Frontal cortex (tissue), 4 donors: ENCODE results near the gene DENND4B. TPM values are rescaled to one million over a fixed set of nuclear protein-coding genes. Genes with fewer than 3 reads are reported as not detected.
"Not testable (repeated sequence)": the region's sequence is repeated elsewhere in the genome, so short reads cannot be mapped to it uniquely, and the experiment has no call there.

Experiments
- DNase-seq, 2 donors: peaks; one replicate each; pipeline ENCODE4 v3.0.0; 2012; ENCODE audit warnings: low spot score in 2 of 2
- FAIRE-seq: peaks from 2 replicates; lab custom pipeline; 2012; peaks lifted over from hg19 to GRCh38; lab: Jason Lieb, UNC
- small RNA-seq: library from RNA; depleted of rRNA; stranded (forward); fragments of <200 nt; gene quantifications from one replicate; pipeline ENCODE3, GENCODE V24; 2014
- total RNA-seq: library from RNA; depleted of rRNA; stranded (reverse); fragments of >200 nt; gene quantifications from one replicate; pipeline ENCODE4 v1.2.3, GENCODE V29; 2014
- donor health status: control.
- donor health status: control.
- donor health status: control.

Gene DENND4B
- total RNA-seq, 1 donor from 2014 or later: 16.3 TPM

DNA sequence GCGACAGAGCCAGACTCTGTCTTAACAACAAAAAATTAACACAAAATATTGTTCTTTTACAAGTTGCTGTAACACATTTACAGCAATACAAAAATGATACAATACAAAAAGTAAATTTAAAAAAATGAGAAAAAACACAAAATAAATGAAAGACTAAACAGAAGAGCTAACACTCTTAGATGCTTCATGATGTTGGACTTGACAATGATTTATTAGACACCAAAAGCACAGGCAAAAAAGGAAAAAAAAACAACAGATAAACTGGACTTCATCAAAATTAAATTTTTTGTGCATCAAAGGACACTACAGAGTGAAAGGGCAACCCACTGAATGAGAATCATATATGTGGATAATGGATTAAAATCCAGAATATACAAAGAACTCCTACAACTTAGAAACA lies 40.1 kb downstream of the DENND4B start:
- FAIRE-seq (no peak), DNase-seq (no peak)

DNA sequence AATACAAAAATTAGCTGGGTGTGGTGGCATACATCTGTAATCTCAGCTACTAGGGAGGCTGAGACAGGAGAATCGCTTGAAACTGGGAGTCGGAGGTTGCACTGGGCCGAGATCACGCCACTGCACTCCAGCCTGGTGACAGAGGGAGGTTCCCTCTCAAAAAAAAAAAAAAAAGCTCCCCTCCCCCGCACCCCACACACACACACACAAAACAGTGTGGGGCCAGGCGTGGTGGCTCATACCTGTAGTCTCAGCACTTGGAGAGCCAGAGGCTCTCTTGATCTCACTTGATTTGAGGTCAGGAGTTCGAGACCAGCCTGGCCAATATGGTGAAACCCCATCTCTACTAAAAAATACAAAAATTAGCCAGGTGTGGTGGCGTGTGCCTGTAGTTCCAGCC lies 40.6 kb downstream of the DENND4B start:
- not testable (repeated sequence) for DNase-seq, FAIRE-seq

DNA sequence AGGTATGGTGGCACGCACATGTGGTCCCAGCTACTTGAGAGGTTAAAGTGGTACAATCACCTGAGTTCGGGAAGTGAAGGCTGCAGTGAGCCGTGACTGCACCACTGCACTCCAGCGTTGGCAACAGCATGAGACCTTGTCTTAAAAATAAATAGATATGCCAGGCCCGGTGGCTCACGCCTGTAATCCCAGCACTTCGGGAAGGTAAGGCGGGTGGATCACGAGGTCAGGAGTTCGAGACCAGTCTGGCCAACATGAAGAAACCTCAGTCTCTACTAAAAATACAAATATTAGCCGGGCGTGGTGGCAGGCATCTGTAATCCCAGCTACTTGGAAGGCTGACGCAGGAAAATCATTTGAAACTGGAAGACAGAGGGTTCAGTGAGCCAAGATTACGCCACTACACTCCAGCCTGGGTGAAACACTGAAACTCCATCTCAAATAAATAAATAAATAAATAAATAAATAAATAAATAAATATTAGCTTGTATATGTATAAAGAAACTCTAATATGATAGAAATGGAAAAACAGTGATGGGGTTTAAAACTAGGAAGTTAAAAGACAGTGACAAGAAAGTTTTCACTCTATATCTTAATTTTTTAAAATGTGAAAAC lies 42.6 kb downstream of the DENND4B start:
- DNase-seq (no peak), FAIRE-seq (no peak)

DNA sequence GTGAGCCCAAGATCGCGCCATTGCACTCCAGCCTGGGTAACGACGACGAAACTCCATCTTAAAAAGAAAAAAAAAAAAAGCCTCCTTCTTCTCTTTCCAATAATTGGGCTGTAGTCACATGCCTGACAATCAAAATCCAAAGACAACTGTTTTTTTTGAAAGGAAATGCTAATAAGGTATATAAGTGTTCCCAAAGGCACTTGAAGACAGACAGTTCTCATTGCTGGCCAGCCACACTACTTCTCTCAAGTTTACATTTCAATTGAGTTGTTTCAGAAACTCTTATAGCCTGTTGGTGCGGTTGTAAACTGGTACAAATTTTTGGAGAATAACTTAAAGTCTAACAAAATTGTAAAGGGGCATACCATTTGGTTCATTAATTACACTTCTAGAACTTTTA lies 47.0 kb downstream of the DENND4B start:
- DNase-seq (no peak), FAIRE-seq (no peak)

DNA sequence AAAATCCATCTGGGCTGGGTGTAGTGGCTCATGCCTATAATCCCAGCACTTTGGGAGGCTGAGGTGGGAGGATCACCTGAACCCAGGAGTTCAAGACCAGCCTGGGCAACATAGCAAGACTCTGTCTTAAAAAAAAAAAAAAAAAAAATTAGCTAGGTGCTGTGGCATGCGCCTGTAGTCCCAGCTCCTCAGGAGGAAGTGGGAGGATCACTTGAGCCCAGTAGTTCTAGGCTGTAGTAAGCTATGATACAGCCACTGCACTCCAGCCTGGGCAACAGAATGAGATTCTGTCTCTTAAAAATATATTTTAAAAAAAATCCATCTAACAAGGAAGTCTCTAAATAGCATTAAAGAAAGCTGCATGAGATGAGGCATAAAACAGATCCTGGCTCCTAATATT lies 50.7 kb downstream of the DENND4B start:
- not testable (repeated sequence) for FAIRE-seq, DNase-seq

DNA sequence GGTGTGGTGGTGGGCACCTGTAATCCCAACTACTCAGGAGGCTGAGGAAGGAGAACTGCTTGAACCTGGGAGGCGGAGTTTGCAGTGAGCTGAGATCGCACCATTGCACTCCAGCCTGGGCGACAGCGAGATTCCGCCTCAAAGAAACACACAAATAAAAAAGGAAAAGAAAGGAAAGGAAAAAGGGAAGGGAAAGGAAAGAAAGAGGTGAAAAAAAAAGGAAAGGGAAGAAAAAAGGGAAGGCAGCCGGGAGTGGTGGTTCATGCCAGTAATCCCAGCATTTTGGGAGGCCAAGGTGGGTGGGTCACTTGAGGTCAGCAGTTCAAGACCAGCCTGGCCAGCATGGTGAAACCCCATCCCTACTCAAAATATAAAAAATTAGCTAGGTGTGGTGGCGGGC lies 55.5 kb downstream of the DENND4B start:
- FAIRE-seq, DNase-seq: not testable (repeated sequence)

DNA sequence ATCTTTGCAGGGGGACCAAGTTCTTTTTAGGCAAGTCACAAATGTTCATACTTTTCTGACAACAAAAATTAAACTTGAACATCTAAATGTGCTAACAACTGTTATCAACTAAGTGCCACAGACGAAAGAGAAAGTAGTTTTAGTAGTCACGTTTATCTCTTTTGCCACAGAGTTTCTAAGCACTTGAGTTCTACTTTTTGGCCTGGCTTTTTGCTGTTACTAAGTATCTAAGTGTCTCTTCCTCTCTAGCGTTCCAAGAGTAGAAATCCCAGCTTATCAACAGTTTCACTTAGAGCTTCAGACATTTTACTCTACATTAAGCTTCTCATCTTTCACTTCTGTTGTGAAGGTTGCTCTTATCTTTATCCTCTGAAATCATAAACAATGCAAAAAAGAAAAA lies 58.0 kb downstream of the DENND4B start:
- FAIRE-seq (no peak), DNase-seq (no peak)

DNA sequence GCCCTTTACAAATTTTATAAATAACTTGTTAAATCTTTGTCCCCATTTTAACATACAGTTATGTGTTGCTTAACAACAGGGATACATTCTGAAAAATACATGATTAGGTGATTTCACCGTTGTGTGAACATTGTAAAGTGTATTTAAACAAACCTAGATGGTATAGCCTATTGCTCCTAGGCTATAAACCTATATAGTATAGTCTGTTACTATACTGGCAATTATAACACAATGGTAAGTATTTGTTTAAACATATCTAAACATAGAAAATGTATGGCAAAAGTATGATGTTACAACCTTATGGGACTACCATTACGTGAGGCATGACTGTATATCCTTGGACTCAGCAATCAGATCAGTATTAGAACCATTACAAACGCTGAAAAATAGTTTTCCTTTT lies 60.4 kb downstream of the DENND4B start:
- FAIRE-seq (no peak), DNase-seq (no peak)

DNA sequence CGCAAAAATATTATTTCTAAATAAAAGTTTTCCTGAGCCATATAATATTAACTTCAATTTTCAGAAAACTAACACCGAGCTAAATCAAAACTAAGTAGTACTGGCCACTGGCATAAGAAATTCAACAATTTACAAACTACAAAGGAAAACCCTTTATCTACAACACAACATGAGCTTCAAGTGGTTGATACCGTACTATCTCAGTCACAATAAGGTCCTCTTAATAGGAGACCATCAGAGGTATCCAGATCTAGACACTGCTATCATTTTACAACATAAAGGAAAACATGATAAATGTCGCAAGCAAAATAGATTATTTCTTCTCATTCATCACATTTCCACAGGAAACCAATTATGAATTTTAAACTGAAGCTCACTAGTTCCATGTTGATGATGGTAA lies 63.3 kb downstream of the DENND4B start:
- DNase-seq: no peak
- no peak for FAIRE-seq

DNA sequence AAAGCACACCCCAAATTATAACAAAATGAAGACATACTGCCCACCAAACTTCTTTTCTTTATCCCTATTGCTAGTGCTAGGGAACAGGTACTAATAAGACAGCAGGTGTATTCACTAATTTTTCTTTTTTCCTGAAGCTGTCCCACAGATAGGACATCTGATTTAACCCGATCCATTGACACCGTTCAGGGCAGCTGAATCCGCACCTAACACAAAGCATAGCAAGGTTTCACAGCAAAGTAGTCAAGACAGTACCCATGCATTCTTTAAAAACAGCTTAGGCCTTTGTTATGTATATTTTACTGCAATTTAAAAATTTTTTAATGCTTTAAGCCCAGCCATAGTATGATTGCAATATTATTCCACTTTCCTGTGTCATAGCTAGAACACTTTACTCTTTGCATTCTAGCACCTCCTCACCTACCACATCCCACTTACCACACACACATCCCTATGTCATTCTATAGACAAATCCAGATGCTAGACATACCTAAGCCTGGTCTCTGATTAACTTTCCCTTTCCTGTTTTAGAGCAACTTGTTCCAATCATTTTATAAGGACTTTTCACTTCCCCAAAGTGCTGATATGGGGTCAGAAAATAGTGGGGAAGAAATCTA lies 64.1 kb downstream of the DENND4B start:
- DNase-seq: no peak
- FAIRE-seq: no peak

DNA sequence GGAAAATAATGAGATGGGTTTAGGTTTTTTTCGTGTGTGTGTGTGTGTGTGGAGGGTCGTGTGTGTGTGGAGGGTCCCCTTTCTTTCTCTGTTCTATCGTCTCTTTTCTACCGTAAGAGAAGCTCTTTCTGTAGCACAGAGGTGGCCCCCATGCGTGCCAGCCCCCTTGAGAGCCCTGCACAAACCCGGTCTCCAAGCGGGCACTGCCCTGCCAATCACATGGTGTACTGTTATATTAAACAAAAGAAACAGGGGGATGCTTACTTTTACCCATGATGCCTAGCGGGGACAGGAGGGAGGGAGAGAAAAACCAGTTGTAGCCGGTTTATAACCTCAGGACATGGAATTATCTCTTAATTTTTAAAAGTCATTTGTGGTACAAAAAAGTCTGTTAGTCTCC lies 64.8 kb downstream of the DENND4B start:
- FAIRE-seq: no peak
- no peak for DNase-seq

DNA sequence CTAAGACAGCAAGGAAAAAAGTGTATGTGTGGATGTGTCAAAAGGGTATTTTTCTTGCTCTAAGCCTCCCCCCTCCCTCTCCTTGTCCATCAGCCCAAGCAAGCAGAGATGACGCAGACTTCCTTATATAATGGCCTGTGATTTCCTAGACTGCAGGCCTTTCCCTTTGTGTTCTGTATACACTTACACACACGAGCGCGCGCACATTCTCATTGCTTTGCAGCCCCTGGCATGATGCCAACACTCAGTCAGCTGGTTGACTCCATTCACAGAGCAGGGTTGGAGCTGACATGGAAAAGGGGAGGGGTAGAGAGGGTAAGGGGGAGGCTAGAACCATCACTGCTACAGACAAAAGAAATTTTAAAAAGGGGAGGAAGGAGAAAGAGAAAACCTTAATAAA lies 65.6 kb downstream of the DENND4B start:
- DNase-seq: peak; percentile 56 to 72
- FAIRE-seq: peak; percentile 73

DNA sequence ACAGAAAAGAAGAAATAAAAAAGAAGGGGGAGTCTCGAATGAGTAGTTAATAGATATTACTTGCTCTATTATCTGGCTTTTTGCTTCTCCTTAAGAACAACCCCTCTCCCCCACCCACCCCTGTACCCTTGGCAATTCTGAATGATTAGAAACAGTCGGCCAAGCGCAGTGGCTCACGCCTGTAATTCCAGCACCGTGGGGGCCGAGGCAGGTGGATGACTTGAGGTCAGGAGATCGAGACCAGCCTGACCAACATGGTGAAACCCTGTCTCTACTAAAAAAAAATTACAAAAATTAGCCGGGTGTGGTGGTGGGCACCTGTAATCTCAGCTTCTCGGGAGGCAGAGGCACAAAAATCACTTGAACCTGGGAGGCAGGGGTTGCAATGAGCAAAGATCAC lies 66.5 kb downstream of the DENND4B start:
- FAIRE-seq (no peak), DNase-seq (no peak)

Small RNAs within 50 kb of the gene (small RNA-seq; reads per million reads assigned to genes)
- not detected for gene AL831737.1
- gene MIR6737: 0.08 reads per million

Other genes starting within 250 kb of the DENND4B start
- gene INTS3, start 218.7 kb downstream of the DENND4B start, total RNA-seq: 29.8 TPM
- 14.7 TPM for gene SLC27A3, start 171.3 kb downstream of the DENND4B start, total RNA-seq
- gene GATAD2B, start 23.7 kb downstream of the DENND4B start, total RNA-seq: 15.5 TPM
- 2.4 TPM for gene CRTC2, start 11.9 kb upstream of the DENND4B start, total RNA-seq
- gene SLC39A1, start 16.8 kb upstream of the DENND4B start, total RNA-seq: 24.1 TPM
- 7.7 TPM for gene CREB3L4, start 21.2 kb upstream of the DENND4B start, total RNA-seq
- 57.5 TPM for gene JTB, start 31.0 kb upstream of the DENND4B start, total RNA-seq
- gene RAB13, start 39.6 kb upstream of the DENND4B start, total RNA-seq: 3.7 TPM
- 2,198 TPM for gene RPS27, start 44.0 kb upstream of the DENND4B start, total RNA-seq
- 0.41 TPM for gene NUP210L, start 208.4 kb upstream of the DENND4B start, total RNA-seq
- gene TPM3, start 245.4 kb upstream of the DENND4B start, total RNA-seq: 245 TPM